ENCODE data around the gene ASTN1. TPM values are rescaled to one million over a fixed set of nuclear protein-coding genes. Genes with fewer than 3 reads are reported as not detected.

Gene ASTN1
- polyA plus RNA-seq, 1 of the 3 experiments (the other 2 are of a cell fraction) = 0.13 TPM

DNA sequence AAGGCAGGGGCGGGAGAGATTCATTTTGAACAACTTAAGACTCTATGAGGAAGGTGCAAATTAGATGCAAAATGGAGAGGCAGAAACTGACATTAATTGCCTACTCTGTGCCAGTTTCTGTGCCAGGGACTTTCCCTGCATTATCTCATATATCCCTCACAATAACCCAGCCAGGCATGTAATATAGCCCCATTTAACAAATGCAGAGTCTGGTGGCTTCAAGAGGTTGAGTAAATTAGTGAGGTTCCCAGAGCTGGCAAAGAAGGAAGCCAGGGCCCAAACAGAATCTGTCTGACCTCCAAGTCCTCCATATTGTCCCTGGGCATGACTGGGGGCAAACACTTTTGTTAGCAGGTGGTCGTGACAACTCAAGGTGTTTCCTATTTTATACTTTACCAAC, 199.8 kb downstream of the ASTN1 start:
- ChIA-PET POLR2A (no interaction called here), CTCF (interaction anchor here (1.0 kb wide), 1 partner anchor 17 kb away, joined by 3 read pairs; no protein-coding TSS in a partner anchor)

DNA sequence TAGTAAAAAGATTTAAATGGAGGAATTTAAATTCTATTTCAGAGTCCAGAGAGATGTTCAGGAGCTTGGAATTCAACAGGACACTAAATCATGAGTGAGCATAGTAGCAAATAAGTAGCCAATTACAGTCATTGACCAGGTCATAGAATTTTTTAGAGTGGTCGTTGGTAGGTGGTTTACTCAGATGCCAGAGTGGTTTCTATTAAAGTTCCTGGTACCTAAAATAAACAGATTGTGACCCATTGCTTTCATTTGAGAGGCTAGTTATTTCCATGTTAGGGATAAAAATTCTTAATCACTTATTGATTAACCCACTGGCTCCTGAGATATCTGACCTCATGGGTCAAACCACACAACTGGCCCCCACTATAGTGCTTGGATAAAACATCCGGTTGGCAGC, 201.3 kb downstream of the ASTN1 start:
- H4K20me1 ChIP-seq (ENCODE audit: insufficient read depth) = no peaks in the 10 kb centered on the region
- no peaks in the 10 kb centered on the region for H3K9me3 ChIP-seq
- H3K27ac ChIP-seq (ENCODE audit: low read depth in 2 of 2, low read length in 1 of 2) = no peak overlapping the region
- no peaks in the 10 kb centered on the region for H3K79me2 ChIP-seq (ENCODE audit: insufficient read depth)
- no peak overlapping the region for H3K4me3 ChIP-seq (ENCODE audit: low read depth in 2 of 2, low read length in 1 of 2)
- 43% methylated on average over 2 of the region's 2 CpGs for WGBS (ENCODE audit: low lambda C conversion rate)
- H3K9me2 ChIP-seq = no peaks in the 10 kb centered on the region
- H2AFZ ChIP-seq (ENCODE audit: low read depth) = no peak overlapping the region
- no peaks in the 10 kb centered on the region for H3K27me3 ChIP-seq (ENCODE audit: insufficient read depth)
- ChIA-PET POLR2A (no interaction called here), CTCF (no interaction called here)
- H3K4me1 ChIP-seq (ENCODE audit: control insufficient read depth in 1 of 2, insufficient read depth in 2 of 2, low read depth in 1 of 2, low read length in 1 of 2) = peaks cover 0 to 8% of the 10 kb centered on the region in 2 experiments; a peak in 1 of 4 replicates
- no peak overlapping the region for H3K4me2 ChIP-seq
- no peak overlapping the region for H3K9ac ChIP-seq
- no peaks in the 10 kb centered on the region for H3K36me3 ChIP-seq (replicated peaks in 1 of 2; ENCODE audit: control insufficient read depth in 1 of 2, insufficient read depth in 2 of 2, low read length in 1 of 2)
- DNase-seq = no peak
- TF ChIP-seq RFX5 (IDR thresholded peaks at IDR 0.05; ENCODE audit: low read length) (no peak), GATA2 (CRISPR knock-in tag; IDR thresholded peaks at IDR 0.05) (no peak), SMC3 (IDR thresholded peaks at IDR 0.05; ENCODE audit: low read depth, low read length) (no peak)
- H3F3A ChIP-seq (replicated peaks; ENCODE audit: insufficient read depth) = no peaks in the 10 kb centered on the region

More for the DNA sequence above, 199.8 kb downstream of the ASTN1 start:
- H3K36me3 ChIP-seq (replicated peaks in 1 of 2; ENCODE audit: control insufficient read depth in 1 of 2, insufficient read depth in 2 of 2, low read length in 1 of 2) = no peaks in the 10 kb centered on the region
- TF ChIP-seq, protein P1, sequence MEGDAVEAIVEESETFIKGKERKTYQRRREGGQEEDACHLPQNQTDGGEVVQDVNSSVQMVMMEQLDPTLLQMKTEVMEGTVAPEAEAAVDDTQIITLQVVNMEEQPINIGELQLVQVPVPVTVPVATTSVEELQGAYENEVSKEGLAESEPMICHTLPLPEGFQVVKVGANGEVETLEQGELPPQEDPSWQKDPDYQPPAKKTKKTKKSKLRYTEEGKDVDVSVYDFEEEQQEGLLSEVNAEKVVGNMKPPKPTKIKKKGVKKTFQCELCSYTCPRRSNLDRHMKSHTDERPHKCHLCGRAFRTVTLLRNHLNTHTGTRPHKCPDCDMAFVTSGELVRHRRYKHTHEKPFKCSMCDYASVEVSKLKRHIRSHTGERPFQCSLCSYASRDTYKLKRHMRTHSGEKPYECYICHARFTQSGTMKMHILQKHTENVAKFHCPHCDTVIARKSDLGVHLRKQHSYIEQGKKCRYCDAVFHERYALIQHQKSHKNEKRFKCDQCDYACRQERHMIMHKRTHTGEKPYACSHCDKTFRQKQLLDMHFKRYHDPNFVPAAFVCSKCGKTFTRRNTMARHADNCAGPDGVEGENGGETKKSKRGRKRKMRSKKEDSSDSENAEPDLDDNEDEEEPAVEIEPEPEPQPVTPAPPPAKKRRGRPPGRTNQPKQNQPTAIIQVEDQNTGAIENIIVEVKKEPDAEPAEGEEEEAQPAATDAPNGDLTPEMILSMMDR (IDR thresholded peaks at IDR 0.05) = no peak
- TF ChIP-seq TEAD4 (IDR thresholded peaks at IDR 0.05; ENCODE audit: borderline replicate concordance, insufficient read depth) = no peak
- WGBS (ENCODE audit: low lambda C conversion rate) = 24% methylated on average over 2 of the region's 2 CpGs
- no peak overlapping the region for H3K4me3 ChIP-seq (ENCODE audit: low read depth in 2 of 2, low read length in 1 of 2)
- H3K9ac ChIP-seq = no peak overlapping the region
- H3K4me2 ChIP-seq = no peak overlapping the region
- peaks cover 0 to 1% of the 10 kb centered on the region in 2 experiments; a peak in 1 of 4 replicates for H3K4me1 ChIP-seq (ENCODE audit: control insufficient read depth in 1 of 2, insufficient read depth in 2 of 2, low read depth in 1 of 2, low read length in 1 of 2)
- no peaks in the 10 kb centered on the region for H3F3A ChIP-seq (replicated peaks; ENCODE audit: insufficient read depth)
- no peak overlapping the region for H2AFZ ChIP-seq (ENCODE audit: low read depth)
- H4K20me1 ChIP-seq (ENCODE audit: insufficient read depth) = no peaks in the 10 kb centered on the region
- DNase-seq = no peak
- no peaks in the 10 kb centered on the region for H3K9me2 ChIP-seq
- H3K27ac ChIP-seq (ENCODE audit: low read depth in 2 of 2, low read length in 1 of 2) = no peak overlapping the region
- H3K9me3 ChIP-seq = no peaks in the 10 kb centered on the region
- H3K79me2 ChIP-seq (ENCODE audit: insufficient read depth) = no peaks in the 10 kb centered on the region
- no peaks in the 10 kb centered on the region for H3K27me3 ChIP-seq (ENCODE audit: insufficient read depth)

DNA sequence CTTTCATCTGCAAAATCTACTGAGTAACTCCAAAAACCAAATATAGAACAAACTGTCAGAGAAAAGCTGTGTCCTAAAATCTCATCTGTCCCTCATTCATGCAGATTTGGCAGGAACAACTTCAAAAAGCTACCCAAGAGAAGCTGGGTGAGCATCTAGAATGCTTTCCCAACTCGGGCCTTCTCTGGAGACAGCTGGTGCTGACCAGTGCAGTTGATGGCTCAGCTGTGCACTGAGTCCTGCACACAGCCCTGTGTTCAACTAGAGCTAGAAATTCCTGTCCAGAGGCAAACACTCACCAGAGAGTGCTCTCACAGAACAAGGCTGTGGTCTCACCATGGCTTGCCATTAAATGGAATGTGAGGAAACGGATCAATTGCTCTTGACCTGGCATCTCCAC, 202.8 kb downstream of the ASTN1 start:
- Histone ChIP-seq H3K79me2 (ENCODE audit: insufficient read depth) (no peaks in the 10 kb centered on the region), H3F3A (replicated peaks; ENCODE audit: insufficient read depth) (no peaks in the 10 kb centered on the region), H3K4me1 (ENCODE audit: control insufficient read depth in 1 of 2, insufficient read depth in 2 of 2, low read depth in 1 of 2, low read length in 1 of 2) (peaks cover 0 to 8% of the 10 kb centered on the region in 2 experiments; a peak in 1 of 4 replicates), H3K9ac (no peak overlapping the region), H3K4me3 (ENCODE audit: low read depth in 2 of 2, low read length in 1 of 2) (no peak overlapping the region), H3K9me2 (no peaks in the 10 kb centered on the region), H3K4me2 (no peak overlapping the region), H4K20me1 (ENCODE audit: insufficient read depth) (no peaks in the 10 kb centered on the region), H3K9me3 (no peaks in the 10 kb centered on the region), H3K27ac (ENCODE audit: low read depth in 2 of 2, low read length in 1 of 2) (no peak overlapping the region), H3K36me3 (replicated peaks in 1 of 2; ENCODE audit: control insufficient read depth in 1 of 2, insufficient read depth in 2 of 2, low read length in 1 of 2) (no peaks in the 10 kb centered on the region), H2AFZ (ENCODE audit: low read depth) (no peak overlapping the region), H3K27me3 (ENCODE audit: insufficient read depth) (no peaks in the 10 kb centered on the region)
- CTCF ChIA-PET = interaction anchor here (1.1 kb wide), 1 partner anchor 9 kb away, joined by 3 read pairs; no protein-coding TSS in a partner anchor
- POLR2A ChIA-PET = no interaction called here
- no peak for TF ChIP-seq RXRA (IDR thresholded peaks at IDR 0.05; ENCODE audit: borderline replicate concordance, low read depth)
- TF ChIP-seq, protein P2, sequence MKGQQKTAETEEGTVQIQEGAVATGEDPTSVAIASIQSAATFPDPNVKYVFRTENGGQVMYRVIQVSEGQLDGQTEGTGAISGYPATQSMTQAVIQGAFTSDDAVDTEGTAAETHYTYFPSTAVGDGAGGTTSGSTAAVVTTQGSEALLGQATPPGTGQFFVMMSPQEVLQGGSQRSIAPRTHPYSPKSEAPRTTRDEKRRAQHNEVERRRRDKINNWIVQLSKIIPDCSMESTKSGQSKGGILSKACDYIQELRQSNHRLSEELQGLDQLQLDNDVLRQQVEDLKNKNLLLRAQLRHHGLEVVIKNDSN (IDR thresholded peaks at IDR 0.05; ENCODE audit: borderline replicate concordance, low read depth) = no peak
- TF ChIP-seq SIN3A (IDR thresholded peaks at IDR 0.05; ENCODE audit: borderline replicate concordance, low read depth, low read length) = no peak
- no peak for TF ChIP-seq POLR2AphosphoS5 (IDR thresholded peaks at IDR 0.05; ENCODE audit: low read depth, low read length)
- TF ChIP-seq NRF1 (IDR thresholded peaks at IDR 0.05; ENCODE audit: low read depth, low read length) = no peak
- no peak for TF ChIP-seq RAD21 (IDR thresholded peaks at IDR 0.05; ENCODE audit: low read length)
- TF ChIP-seq EZH2phosphoT487 (IDR thresholded peaks at IDR 0.05; ENCODE audit: borderline replicate concordance, low read depth) = no peak
- TF ChIP-seq MEF2A (IDR thresholded peaks at IDR 0.05; ENCODE audit: borderline replicate concordance, low read depth) = no peak
- no peak for TF ChIP-seq MXI1 (IDR thresholded peaks at IDR 0.05; ENCODE audit: low read depth, low read length)
- no peak for TF ChIP-seq GABPA (IDR thresholded peaks at IDR 0.05; ENCODE audit: low read depth)
- no peak for TF ChIP-seq YY1 (IDR thresholded peaks at IDR 0.05; ENCODE audit: low read depth)
- no peak for TF ChIP-seq FOXJ3 (CRISPR knock-in tag; IDR thresholded peaks at IDR 0.05)
- TF ChIP-seq TEAD4 (IDR thresholded peaks at IDR 0.05; ENCODE audit: borderline replicate concordance, insufficient read depth) = no peak
- WGBS (ENCODE audit: low lambda C conversion rate) = 10% methylated on average over 2 of the region's 2 CpGs
- no peak for DNase-seq
